ENCODE data around the gene HOXD13.
A peak's percentile ranks its signal among the peaks of the same experiment; 100 is the strongest.

HOXD13 gene

GRCh38 chr2:176136374-176137251 lies 44.1 kb downstream of the HOXD13 start:
- in situ Hi-C loops (cut with HindIII; ENCODE audit: low pct_ligation_motif_present, low pct_unique_long_range_greater_than_20kb, low sequenced_read_pairs): loop anchor here (25.0 kb wide), 2 partner anchors 301 to 526 kb away; no protein-coding TSS in a partner anchor
- DNase-seq: peak; percentile 68

GRCh38 chr2:176137252-176137580 lies 44.7 kb downstream of the HOXD13 start:
- in situ Hi-C loops (cut with HindIII; ENCODE audit: low pct_ligation_motif_present, low pct_unique_long_range_greater_than_20kb, low sequenced_read_pairs): loop anchor here (25.0 kb wide), 2 partner anchors 300 to 525 kb away; no protein-coding TSS in a partner anchor
- DNase-seq: no peak

DNA sequence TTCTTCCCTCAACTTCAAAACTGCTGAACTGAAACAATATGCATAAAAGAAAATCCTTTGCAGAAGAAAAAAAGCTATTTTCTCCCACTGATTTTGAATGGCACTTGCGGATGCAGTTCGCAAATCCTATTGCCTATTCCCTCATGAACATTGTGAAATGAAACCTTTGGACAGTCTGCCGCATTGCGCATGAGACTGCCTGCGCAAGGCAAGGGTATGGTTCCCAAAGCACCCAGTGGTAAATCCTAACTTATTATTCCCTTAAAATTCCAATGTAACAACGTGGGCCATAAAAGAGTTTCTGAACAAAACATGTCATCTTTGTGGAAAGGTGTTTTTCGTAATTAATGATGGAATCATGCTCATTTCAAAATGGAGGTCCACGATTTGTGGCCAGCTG lies 45.4 kb downstream of the HOXD13 start:
- DNase-seq: no peak
- in situ Hi-C loops (cut with HindIII; ENCODE audit: low pct_ligation_motif_present, low pct_unique_long_range_greater_than_20kb, low sequenced_read_pairs): loop anchor here (25.0 kb wide), 2 partner anchors 299 to 524 kb away; no protein-coding TSS in a partner anchor

DNA sequence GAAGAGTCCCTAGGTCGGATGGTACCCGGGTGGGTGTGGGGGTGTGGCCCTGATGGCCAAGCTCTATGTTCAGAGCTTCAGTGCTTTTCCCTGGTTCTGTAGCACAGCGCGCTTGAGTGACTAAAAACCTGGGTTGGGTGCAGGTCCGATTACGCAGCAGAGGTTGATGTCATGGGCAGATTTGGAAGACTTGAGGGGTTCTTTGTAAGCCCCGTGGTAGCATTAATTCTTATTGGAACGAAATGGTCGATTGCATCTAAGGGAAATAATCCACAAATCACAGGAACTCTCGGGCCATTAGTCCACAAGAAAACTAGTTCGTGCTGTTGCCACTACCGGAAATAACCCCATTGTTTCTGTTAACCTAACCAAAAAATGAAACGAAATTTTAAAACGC lies 46.0 kb downstream of the HOXD13 start:
- in situ Hi-C loops (cut with HindIII; ENCODE audit: low pct_ligation_motif_present, low pct_unique_long_range_greater_than_20kb, low sequenced_read_pairs): loop anchor here (25.0 kb wide), 2 partner anchors 299 to 524 kb away; no protein-coding TSS in a partner anchor

DNA sequence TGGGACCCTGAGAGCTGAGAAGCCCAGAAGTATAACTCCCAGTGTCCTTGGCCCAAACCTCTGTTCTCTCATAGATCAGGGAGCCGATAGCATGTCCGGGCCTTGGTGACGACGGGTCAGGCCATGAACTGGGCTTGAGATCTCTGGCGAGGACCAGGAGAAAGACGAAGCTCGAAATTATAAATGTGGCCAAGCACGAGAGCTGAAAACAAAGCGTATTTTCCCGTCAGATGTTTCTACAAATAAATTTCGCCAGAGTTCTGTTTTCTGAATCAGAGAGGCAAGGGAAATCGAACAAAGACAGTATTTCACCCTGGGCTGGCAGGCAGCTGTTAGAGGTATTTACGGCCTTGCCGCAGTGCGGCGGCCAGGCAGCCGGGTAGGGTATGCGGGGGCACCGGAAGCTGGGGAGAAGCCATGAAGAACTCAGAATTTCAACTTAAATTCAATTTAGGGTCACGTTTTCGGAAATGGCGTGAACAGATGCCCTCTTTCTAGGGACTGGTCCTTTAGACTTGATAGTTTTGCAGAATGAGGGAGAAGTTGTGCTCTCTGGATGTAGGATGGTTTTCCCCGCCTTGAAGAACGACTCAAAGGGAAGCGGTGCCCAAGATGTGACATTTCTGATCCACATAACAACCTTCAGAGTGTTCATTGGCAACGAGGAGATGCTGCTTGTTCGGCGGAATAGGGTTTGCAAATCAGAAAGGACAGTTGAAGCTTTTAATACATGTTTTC lies 46.6 kb downstream of the HOXD13 start:
- in situ Hi-C loops (cut with HindIII; ENCODE audit: low pct_ligation_motif_present, low pct_unique_long_range_greater_than_20kb, low sequenced_read_pairs): loop anchor here (25.0 kb wide), 2 partner anchors 298 to 523 kb away; no protein-coding TSS in a partner anchor

More for the DNA sequence above, 46.0 kb downstream of the HOXD13 start:
- no peak for DNase-seq

GRCh38 chr2:176139661-176140512 lies 47.4 kb downstream of the HOXD13 start:
- in situ Hi-C loops (cut with HindIII; ENCODE audit: low pct_ligation_motif_present, low pct_unique_long_range_greater_than_20kb, low sequenced_read_pairs): loop anchor here (25.0 kb wide), 2 partner anchors 297 to 522 kb away; no protein-coding TSS in a partner anchor
- DNase-seq: no peak

More for the DNA sequence above, 46.6 kb downstream of the HOXD13 start:
- no peak for DNase-seq

GRCh38 chr2:176140513-176141317 lies 48.2 kb downstream of the HOXD13 start:
- DNase-seq: peak; percentile 86
- in situ Hi-C loops (cut with HindIII; ENCODE audit: low pct_ligation_motif_present, low pct_unique_long_range_greater_than_20kb, low sequenced_read_pairs): loop anchor here (25.0 kb wide), 2 partner anchors 297 to 522 kb away; no protein-coding TSS in a partner anchor

DNA sequence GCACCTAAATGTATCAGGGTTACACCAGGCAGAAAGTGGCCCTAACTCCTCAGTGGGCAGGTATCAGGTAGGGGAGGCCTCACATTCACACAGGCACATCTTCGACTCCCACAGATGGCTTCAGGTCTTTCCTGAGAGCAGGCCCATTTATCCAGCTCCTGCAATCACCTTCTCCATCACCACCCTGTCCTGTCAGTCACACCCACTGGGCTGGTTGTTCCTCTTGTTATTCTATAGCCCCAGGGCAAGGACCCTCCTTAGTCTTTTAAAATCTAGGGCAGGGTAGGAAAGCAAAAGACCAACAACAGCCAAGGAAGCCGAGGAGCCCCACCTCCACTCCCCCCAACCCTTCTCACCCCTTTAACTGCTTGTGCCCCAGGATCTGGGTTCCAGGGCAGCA lies 49.8 kb downstream of the HOXD13 start:
- in situ Hi-C loops (cut with HindIII; ENCODE audit: low pct_ligation_motif_present, low pct_unique_long_range_greater_than_20kb, low sequenced_read_pairs): loop anchor here (25.0 kb wide), 2 partner anchors 295 to 520 kb away; no protein-coding TSS in a partner anchor

More for the DNA sequence above, 49.8 kb downstream of the HOXD13 start:
- no peak for DNase-seq
